NB4 (cell line): ENCODE results near the gene PGF.
A peak's percentile ranks its signal among the peaks of the same experiment; 100 is the strongest.

Source experiments
- DNase-seq: peaks from one replicate; pipeline ENCODE4 v3.0.0; 2010; ENCODE audit warnings: low read depth
- H3K4me3 ChIP-seq: one replicate; pipeline ENCODE4 v1.5.1; 2011; ENCODE audit warnings: mild to moderate bottlenecking, low read depth, low read length, moderate library complexity
- MYC ChIP-seq: IDR thresholded peaks from 2 replicates; pipeline ENCODE4 v1.6.1; 2011; ENCODE audit warnings: low read depth, low read length
- POLR2A ChIP-seq: IDR thresholded peaks from 2 replicates; pipeline ENCODE4 v1.6.1; 2011; ENCODE audit warnings: mild to moderate bottlenecking; ENCODE audit not compliant: insufficient read length; ENCODE audit errors: extremely low read depth
- TF ChIP-seq, protein P1 (sequence below): IDR thresholded peaks from 2 replicates; pipeline ENCODE4 v1.6.1; 2011; ENCODE audit warnings: low read depth, low read length
- TF ChIP-seq, protein P2 (sequence below): IDR thresholded peaks from one replicate; pipeline ENCODE4 v1.5.1; 2012; ENCODE audit warnings: low read depth, low read length

PGF gene

DNA sequence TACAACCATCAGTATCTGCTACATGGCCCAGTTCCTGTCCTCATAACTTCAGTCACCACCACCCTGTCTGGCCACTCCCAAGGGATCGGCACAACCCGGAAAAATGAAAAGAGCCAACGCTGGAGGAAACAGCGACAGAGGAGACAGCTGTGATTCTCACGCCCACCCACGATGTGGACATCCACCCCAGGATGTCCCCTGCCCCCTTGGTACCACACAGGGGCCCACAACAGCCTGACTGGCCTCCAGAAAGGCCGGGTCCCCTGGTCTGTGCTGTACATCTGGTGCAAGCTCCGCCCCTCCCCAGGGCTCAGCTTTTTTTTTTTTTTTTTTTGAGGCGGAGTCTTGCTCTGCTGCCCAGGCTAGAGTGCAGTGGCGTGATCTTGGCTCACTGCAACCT is 44.8 kb downstream of the PGF start:
- DNase-seq = no peak
- H3K4me3 ChIP-seq = no peak overlapping the region
- TF ChIP-seq MYC (no peak), POLR2A (no peak)
- TF ChIP-seq, protein P1, sequence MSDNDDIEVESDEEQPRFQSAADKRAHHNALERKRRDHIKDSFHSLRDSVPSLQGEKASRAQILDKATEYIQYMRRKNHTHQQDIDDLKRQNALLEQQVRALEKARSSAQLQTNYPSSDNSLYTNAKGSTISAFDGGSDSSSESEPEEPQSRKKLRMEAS = no peak
- TF ChIP-seq, protein P2, sequence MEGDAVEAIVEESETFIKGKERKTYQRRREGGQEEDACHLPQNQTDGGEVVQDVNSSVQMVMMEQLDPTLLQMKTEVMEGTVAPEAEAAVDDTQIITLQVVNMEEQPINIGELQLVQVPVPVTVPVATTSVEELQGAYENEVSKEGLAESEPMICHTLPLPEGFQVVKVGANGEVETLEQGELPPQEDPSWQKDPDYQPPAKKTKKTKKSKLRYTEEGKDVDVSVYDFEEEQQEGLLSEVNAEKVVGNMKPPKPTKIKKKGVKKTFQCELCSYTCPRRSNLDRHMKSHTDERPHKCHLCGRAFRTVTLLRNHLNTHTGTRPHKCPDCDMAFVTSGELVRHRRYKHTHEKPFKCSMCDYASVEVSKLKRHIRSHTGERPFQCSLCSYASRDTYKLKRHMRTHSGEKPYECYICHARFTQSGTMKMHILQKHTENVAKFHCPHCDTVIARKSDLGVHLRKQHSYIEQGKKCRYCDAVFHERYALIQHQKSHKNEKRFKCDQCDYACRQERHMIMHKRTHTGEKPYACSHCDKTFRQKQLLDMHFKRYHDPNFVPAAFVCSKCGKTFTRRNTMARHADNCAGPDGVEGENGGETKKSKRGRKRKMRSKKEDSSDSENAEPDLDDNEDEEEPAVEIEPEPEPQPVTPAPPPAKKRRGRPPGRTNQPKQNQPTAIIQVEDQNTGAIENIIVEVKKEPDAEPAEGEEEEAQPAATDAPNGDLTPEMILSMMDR = no peak

DNA sequence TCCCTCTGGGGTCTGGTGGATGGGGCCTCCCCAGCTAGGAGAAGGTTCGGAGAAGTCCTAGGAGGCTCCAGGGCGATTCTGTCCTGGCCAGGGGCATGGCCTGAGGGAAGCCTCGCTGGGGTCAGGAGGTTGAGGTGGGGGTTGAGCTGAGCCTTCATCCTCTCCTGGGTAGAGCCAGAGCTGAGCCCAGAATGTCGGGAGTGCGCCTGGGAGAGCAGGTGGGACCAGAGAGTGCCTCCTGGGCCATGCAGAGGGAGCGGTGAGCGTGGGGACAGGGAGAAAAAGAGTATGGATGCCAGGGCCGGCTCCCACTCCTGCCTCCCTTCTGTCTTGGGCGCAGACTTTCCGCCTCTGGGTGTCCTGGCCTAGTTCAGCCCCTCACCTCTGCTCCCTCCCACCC is 45.5 kb downstream of the PGF start:
- no peak overlapping the region for H3K4me3 ChIP-seq
- no peak for TF ChIP-seq POLR2A
- no peak for DNase-seq

DNA sequence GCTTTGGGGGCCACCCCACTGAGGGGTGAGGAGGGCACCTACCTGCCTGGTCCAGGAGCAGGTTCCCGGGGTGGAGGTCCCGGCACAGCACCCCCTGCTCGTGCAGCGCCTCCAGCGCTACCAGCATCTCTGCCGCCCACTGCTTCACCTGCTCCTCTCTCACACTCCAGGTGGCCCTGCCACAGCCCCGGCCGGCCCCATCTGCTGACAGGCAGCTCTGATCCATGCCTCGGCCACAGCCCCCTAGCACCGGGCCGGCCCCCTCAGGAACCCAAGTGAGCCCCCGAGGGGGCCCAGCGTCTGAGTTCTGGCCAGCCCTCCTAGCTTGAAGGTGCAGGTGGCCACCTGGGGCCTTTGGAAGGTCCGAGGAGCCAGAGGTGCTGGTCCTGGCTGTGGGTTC is 45.9 kb downstream of the PGF start:
- TF ChIP-seq MYC (no peak), POLR2A (no peak)
- TF ChIP-seq, protein P2 = no peak
- TF ChIP-seq, protein P1 = no peak
- no peak for DNase-seq
- H3K4me3 ChIP-seq = no peak overlapping the region

DNA sequence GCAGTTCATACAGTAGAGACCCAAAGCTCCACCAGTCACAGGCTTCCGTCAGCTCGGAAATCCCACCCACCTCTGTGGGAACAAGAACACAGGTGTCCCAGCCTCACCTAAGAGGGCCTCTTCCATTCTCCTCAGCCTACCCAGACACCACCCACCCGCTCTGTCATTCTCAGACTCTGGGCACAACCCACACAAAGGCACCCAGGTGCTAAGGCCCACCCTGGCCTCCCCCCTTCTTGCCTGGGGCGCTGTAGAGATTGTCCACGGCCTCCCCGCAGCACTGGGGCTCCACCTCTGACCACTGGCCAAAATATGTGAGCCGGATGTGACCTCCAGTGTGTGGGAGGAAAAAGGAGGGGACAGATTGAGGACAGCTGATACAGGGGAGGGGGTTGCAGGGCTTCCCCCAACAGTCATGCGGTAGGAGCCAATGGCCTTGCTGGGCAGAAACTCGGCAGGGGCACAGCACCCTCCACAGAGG is 46.5 kb downstream of the PGF start:
- H3K4me3 ChIP-seq = no peak overlapping the region
- TF ChIP-seq, protein P2 = no peak
- TF ChIP-seq MYC = no peak
- DNase-seq = no peak

DNA sequence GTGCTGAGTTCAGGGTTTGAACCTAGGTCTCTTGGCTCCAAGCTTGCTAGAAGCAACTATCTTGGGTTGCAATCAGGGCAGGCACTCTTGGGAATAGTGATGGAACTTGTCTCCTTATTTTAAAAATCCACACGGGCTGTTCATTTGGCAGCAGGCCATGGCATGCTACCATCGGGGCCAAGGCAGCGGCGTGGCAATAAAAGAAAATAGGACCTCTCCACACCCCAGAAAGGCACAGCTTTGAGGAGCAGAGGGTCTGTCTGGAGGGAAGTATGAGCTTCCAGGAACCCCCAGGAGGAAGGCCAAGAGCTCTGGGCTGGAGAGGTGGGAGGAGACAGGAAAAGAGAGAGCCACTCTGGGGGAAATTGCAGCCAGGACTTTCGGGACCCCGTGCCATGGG is 47.7 kb downstream of the PGF start:
- TF ChIP-seq, protein P1 = no peak
- TF ChIP-seq, protein P2 = no peak
- TF ChIP-seq MYC (no peak), POLR2A (no peak)
- no peak for DNase-seq
- no peak overlapping the region for H3K4me3 ChIP-seq

DNA sequence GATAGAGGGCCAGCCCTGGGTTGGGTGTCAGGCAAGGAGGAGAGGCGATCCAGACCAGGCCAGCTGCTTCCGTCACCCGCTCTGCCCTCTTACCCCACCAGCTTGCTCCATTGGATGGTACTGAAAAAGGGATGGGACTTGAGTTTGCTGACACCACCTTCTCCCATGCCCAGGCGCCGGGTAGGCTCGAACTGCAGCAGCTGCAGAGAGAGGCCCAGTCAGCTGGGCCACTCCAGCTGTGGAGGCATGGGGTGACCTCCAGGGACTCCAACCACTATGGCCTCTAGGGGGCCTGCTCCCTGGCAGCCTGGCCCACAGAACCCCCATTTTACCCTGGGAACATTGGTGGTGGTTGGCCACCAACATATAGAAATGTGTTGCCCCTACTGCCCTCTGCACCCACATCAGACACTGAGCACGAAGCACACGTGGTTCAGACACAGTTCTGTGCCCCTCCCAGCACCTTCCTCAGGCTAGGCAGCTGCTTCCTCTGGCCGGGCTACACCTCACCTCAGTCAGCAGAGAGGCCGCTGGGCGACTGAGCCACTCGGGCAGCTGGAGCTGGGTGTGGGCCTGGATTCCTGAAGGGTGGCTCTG is 48.4 kb downstream of the PGF start:
- TF ChIP-seq POLR2A (no peak), MYC (no peak)
- TF ChIP-seq, protein P1 = no peak
- TF ChIP-seq, protein P2 = peak; percentile 14

More for the DNA sequence above, 48.4 kb downstream of the PGF start:
- DNase-seq = no peak
- H3K4me3 ChIP-seq = no peak overlapping the region
